ENCODE measurements around the gene NRIP3.

DNA sequence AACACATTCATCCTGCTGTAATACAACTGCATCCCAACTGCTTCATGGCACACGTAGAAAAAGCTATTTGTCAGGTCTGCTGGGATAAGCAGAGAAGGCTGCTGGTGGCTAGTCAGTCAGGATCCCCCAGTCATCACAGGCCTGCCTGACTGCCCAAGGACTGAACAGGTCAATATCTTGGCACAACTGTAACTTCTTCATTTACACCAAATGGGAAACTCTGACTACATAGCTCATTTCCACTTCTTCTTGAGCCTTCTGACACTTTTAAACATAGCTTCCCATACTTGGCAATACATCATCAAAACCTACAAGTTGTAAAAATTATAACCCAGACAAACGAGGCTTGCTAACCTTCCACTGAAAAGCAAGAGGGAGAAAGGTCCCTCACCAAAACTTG lies 42.4 kb downstream of the NRIP3 start:
- TF ChIP-seq, protein P1, sequence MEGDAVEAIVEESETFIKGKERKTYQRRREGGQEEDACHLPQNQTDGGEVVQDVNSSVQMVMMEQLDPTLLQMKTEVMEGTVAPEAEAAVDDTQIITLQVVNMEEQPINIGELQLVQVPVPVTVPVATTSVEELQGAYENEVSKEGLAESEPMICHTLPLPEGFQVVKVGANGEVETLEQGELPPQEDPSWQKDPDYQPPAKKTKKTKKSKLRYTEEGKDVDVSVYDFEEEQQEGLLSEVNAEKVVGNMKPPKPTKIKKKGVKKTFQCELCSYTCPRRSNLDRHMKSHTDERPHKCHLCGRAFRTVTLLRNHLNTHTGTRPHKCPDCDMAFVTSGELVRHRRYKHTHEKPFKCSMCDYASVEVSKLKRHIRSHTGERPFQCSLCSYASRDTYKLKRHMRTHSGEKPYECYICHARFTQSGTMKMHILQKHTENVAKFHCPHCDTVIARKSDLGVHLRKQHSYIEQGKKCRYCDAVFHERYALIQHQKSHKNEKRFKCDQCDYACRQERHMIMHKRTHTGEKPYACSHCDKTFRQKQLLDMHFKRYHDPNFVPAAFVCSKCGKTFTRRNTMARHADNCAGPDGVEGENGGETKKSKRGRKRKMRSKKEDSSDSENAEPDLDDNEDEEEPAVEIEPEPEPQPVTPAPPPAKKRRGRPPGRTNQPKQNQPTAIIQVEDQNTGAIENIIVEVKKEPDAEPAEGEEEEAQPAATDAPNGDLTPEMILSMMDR (IDR thresholded peaks at IDR 0.05), result no peak
- no peak for TF ChIP-seq POLR2AphosphoS5 (IDR thresholded peaks at IDR 0.05; ENCODE audit: low read depth, low read length)
- no peak for TF ChIP-seq SIN3A (IDR thresholded peaks at IDR 0.05; ENCODE audit: borderline replicate concordance, insufficient read depth, low read depth, low read length)
- TF ChIP-seq, protein P2, sequence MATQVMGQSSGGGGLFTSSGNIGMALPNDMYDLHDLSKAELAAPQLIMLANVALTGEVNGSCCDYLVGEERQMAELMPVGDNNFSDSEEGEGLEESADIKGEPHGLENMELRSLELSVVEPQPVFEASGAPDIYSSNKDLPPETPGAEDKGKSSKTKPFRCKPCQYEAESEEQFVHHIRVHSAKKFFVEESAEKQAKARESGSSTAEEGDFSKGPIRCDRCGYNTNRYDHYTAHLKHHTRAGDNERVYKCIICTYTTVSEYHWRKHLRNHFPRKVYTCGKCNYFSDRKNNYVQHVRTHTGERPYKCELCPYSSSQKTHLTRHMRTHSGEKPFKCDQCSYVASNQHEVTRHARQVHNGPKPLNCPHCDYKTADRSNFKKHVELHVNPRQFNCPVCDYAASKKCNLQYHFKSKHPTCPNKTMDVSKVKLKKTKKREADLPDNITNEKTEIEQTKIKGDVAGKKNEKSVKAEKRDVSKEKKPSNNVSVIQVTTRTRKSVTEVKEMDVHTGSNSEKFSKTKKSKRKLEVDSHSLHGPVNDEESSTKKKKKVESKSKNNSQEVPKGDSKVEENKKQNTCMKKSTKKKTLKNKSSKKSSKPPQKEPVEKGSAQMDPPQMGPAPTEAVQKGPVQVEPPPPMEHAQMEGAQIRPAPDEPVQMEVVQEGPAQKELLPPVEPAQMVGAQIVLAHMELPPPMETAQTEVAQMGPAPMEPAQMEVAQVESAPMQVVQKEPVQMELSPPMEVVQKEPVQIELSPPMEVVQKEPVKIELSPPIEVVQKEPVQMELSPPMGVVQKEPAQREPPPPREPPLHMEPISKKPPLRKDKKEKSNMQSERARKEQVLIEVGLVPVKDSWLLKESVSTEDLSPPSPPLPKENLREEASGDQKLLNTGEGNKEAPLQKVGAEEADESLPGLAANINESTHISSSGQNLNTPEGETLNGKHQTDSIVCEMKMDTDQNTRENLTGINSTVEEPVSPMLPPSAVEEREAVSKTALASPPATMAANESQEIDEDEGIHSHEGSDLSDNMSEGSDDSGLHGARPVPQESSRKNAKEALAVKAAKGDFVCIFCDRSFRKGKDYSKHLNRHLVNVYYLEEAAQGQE (IDR thresholded peaks at IDR 0.05; ENCODE audit: insufficient read depth in 1 of 2, low read depth in 2 of 2, low read length in 1 of 2), result no peak
- TF ChIP-seq TCF7L2 (IDR thresholded peaks at IDR 0.05; ENCODE audit: low read depth, low read length), result no peak

Data from Panc1 (cell line).